GM19397 (cell line): ENCODE data around the gene SNPH.

Source experiments
- ATAC-seq: cut with Tn5 transposase; IDR thresholded peaks from one replicate; pipeline ENCODE4 v1.9.1; 2021; ENCODE audit warnings: mild to moderate bottlenecking, moderate library complexity; ENCODE audit not compliant: unreplicated experiment

SNPH gene

DNA sequence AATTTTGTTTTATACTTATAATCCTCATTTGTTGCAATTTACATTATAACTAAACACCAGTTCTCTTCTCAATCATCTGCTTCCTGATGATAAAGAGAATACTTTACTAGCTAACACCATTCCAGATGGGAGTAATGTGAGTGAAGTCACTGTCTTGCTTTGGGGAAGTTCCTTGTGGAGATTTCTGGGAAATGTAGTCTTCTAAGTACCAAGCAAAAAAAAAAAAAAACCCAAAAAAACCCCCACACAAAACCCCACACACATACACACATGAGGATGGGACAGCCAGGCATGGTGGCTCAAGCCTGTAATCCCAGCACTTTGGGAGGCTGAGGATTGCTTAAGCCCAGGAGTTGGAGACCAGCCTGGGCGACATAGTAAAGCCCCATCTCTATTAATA, 2.2 kb upstream of the SNPH start:
- ATAC-seq, result no peak

DNA sequence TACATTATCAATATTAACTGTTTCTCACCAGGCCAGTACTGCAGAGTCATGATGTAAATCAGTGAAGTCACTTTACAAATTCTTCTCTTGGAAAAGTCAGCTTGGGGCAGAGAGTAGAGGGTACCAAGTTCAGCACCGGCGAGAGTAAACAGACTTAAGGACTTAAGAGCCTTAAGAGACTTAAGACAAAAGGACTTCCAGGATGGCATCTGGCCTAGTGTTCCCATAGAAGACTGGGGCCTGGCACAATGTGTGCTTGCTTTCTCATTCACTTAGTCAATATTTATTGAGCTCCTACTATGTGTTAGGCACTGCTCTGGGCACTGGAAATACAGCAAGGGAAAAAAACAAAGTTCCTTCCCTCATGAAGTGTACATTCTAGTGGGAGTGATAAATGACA, 1.4 kb upstream of the SNPH start:
- ATAC-seq, result no peak

DNA sequence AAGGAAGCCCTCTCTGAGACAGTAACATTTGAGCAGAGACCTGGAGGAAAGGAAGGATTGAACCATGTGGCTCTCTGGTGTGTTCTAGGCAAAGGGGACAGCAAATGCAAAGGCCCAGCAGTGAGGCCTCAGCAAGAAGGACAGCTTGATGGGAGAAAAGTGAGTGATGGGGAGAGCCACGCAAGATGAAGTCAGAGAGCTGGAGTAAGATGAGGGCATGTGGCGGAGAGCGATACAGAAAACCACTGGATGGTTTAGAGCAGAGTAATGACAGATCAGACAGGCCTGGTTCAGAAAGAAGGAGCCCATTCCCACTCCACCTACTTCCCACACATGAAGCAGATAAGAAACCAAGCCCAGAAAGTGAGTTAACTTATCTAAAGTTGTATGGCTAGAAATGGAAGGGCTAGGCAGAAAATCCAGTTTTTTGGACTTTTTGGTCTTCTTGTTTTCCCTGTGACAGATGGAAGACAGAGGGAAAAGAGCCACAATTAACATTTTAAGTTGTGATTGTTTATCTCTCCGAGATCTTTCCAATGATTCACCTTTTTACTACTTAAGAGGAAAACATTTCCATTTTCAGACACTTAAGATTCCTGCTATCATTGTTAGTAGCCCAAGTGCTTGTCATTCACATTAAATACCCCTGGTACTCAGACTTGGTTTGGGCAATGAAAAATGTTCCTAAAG, 723 bp upstream of the SNPH start:
- ATAC-seq, result no peak

DNA sequence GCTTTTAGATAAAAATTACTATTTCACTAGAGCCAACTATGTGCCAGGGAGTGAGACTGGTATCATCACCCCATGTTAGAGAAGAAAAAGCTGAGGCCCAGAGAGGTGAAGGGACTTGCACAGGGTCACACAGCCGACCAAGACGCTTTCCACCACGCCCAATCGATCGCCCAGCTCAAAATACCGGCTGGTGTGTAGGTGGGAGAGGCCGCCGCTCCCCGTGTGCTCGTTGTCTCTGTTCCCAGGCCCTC, 253 bp upstream of the SNPH start:
- ATAC-seq, result no peak

DNA sequence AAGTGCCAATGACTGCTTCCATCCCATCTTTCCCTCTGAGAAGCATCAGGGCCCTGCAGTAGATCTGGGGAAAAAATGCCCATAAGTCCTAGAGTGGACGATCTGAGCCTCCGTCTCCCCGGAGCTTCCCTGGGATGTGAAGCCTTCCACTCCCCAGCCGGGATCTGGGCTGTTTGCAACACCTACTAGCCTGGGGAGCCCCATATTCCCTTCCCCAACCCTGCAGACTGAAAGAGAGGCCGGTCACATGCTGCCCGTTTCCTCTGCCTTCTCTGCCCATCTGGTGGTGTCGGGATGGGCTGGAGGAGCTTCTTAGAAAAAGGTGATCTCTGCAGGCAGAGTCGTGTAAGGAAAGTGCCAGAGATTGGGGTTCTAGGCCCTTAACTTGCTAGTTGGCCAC, 1.1 kb downstream of the SNPH start:
- ATAC-seq, result no peak

DNA sequence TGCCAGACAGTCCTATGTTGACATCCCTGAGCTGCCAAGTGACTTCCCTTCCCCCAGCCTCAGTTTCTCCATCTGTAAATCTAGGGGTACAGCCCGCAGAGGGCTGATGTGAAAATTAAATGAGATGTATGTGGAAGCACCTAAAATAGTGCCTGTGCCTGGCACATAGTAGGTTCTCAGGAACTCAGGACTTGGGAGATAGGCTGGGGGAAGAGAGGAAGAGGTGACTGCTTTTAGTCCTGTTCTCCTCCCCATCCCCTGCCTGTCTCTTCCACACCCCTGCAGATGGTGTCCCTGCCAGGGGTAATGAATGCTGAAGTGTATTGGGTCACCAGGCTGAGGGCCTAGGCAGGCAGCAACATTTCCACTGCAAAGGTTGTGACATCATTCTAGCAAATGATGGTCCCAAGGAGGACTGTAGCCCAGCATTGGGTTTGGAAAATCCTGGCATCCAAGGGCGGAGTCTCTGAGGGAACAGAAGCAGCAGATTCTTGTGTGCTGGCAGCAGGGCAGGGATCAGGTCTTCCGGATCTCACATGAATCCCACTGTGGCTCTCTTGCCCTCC, 1.8 kb downstream of the SNPH start:
- ATAC-seq, result no peak

DNA sequence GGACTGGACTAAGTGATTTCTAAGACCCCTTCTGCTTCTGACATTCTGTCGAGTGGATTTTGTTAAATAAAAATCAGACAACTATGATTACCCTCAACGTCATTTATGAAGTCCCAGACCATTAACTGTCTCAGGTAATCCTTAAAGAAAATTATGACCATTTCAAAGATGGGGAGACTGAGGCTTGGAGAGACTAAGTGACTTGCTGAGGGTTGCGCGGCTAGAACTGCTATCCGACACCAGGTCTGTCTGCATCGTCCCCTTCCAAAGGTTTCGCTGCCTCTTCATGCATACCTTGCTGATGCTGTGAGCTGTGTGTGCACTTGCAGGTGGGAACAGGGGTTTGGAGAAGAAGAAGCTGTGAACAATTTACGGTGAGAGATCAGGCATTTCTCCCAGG, 3.1 kb downstream of the SNPH start:
- ATAC-seq, result no peak

DNA sequence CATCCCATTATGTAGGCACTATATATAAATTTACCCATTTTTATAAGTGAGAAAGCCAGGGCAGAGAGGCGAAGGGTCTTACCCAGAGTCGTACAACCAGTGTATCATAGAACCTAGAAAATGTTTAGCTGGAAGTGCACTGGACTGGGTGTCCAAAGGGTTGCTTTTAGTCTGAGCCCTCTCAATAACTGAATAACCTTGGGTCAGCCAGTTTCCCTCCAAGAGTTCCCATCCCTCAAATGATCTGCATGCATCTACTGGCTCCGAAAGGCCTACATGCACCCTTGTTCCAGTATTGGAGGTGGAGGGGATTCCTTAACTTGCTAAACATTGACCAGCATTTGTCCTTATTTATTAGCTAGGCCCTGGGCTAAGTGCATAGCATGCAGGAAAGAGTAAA, 3.8 kb downstream of the SNPH start:
- ATAC-seq, result no peak

DNA sequence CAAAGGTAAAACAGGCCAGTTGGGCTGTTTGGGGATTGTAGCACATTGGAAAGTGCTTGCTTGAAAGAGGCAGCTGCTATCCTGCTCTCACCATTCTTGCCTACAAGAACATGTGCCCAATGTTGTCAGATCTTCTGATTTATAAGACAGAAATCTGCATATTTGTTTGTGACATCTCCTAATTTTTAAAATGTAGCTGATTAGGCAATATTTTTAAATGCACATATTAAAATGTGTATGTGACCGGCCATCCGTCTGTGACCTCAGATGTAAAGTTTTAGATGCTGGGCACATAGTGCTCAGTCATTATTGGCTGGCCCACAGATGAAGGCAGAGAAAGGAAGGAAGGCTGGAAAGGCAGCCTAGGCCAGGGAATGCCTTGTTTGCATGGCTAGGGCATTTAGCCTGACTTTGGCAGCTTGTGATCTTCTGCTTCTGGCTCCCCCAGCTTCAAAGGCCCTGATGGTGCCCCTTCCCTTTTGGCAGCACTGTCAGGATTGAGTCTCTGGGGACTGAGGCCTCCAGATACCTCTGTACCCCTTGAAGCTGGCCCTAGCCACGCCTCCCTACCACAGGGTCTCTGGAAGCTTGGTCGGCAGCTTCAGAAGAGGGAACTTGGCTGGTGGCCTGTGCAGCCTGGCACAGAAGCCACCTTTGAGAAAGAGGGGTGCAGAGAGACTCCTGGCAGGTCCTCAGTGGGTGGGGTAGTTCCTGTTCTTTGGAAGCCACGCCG, 6.4 kb downstream of the SNPH start:
- no peak for ATAC-seq

DNA sequence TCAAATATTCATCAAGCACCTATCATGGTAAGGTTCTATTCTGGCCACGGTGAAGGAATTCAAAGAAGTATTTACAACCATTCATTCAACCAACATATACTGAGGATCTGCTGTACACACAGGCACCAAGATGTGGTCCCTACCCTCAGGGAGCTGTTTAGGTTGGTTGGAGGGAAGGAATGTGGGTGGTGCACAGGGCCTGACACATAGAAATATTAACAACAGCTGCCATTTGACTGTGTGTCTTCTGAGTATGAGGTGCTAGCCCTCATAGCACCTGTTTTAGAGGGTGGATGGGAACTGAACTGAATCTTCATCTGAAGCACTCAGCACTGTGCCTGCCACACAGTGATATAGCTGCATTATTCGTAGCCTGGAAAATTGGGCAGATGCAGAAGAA, 7.3 kb downstream of the SNPH start:
- no peak for ATAC-seq

DNA sequence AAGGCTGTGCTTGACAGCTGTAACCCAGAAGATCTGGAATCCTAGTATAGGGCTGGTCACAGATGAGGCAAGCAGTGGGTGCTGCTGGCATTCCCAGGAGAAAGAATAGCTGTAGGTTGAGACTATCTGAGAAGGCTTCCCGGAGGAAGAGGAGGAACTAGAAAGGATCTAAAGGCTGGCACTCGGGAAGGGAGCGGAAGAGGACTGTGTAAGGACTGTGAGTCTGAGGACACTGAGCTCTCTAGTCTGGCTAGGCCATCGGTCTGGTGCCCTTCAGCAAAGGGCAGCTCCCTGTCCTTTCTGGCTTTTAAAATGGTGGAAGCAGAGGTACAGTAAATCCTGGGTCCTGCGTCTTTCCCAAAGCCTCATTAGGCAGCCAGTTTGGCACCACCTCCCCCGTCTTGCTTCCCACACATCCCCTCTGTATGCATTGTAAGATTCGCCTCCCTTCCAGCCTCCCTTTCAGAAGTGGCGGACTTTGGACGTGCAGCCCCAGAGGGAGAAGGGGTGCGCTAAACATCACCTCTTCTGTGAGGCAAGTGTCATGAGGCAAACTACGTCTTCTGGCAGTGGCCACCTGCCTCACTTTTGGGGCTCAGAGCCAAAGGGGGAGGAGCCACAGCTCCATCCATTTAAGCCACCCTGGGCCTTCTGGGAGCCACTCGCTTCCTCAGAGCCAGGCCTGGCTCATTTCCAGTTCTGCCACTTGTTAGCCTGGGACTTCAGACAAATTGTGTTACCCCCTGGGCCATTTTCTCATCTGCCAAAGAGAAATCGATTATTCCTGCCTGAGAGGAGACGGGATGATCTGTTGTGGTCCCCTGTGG, 8.6 kb downstream of the SNPH start:
- no peak for ATAC-seq

DNA sequence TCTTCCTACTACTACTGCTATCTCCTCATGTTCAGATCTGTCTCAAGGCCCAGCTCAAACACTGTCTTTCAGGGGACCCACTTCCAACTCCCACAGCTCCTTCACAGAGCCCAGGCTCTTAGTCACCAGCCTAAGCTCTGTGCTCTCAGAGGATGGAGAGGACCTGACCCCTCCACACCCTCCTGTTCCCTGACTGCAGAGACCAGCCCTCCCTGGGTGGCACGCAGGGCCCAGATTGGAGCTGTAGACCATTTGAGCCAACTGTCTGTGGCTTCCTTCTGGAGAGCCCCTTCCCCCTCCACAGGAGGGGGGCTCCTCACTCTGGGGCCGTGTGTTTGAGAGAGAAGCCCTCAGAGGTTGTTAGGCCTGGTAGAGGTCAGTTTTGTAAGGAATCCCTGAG, 9.8 kb downstream of the SNPH start:
- no peak for ATAC-seq

DNA sequence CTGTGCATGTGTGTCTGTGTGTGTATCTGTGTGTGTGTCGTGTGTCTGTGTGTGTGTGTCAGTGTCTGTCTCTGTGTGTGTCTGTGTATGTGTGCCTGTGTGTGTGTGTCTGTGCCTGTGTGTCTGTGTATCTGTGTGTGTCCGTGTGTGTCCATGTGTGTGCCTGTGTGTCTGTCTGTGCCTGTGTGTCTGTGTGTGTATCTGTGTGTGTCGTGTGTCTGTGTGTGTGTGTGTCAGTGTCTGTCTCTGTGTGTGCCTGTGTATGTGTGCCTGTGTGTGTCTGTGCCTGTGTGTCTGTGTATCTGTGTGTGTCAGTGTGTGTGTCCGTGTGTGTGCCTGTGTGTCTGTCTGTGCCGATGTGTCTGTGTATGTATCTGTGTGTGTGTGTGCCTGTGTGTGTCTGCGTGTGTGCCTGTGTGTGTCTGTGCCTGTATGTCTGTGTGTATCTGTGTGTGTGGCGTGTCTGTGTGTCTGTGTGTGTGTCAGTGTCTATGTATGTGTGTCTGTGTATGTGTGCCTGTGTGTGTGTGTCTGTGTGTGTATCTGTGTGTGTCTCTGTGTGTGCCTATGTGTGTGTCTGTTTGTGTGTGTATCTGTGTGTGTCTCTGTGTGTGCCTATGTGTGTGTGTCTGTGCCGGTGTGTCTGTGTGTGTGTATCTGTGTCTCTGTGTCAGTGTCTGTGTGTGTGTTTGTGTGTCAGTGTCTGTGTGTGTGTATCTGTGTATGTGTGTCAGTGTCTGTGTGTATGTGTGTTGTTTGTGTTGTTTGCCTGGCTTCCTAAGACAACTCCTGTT, 11.6 kb downstream of the SNPH start:
- no peak for ATAC-seq

DNA sequence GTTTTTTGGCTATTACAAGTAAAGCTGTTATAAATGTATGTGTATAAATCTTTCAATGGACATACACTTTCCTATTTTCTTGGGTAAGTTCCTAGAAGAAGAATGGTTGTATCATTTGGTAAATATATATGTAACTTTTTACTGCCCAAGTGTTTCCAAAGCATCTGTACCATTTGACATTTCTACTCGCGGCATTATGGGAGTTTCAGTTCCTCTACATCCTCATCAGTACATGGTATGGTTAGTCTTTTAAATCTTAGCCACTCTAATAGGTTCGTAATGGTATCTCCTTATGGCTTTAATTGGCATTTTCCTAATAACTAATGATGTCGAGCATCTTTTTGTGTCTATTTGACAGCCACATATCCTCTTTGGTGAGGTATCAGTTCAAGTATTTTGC, 12.9 kb downstream of the SNPH start:
- ATAC-seq, result no peak

DNA sequence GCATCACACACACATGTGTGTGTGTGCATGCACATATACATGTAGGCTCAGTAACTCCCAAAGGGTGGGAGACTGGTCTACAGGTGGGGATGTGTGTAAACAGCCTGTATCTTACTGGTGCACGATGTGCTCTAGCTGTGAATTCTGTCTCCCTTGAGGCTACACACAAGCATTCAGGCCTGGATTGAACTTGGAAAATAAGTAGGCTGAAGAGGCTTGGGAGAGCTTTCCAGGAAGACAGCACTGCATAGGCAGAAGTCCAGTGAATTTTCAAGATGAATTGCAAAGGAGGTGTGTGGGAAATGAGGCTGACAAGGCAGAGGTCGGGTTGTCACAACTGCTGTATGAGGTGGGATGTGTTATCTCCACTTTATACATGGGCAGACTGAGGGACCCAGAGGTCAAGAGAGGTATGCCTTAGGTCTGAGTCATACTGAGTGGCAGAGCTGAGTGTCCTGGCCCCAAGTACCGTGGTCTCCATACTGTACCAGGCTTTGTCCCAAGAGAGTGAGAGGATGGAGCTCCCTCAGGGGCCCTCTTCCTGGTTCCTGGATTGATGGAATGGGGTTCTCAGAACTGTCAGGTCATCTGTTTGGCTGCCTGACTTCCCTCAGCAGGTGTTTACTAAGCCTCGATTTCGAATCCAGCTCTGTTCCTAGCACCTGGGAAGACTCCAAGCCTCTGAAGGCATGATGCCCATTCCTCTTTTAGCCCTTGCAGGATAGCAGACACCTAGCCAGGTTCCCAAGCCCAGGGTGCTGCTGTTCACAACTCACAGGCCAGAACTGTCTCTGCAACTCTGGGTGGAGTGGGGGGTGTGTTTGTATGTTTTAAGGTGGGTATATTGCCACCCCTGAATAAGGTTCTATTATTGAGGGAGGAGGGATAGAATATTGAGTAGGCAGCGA, 14.4 kb downstream of the SNPH start:
- ATAC-seq, result no peak

DNA sequence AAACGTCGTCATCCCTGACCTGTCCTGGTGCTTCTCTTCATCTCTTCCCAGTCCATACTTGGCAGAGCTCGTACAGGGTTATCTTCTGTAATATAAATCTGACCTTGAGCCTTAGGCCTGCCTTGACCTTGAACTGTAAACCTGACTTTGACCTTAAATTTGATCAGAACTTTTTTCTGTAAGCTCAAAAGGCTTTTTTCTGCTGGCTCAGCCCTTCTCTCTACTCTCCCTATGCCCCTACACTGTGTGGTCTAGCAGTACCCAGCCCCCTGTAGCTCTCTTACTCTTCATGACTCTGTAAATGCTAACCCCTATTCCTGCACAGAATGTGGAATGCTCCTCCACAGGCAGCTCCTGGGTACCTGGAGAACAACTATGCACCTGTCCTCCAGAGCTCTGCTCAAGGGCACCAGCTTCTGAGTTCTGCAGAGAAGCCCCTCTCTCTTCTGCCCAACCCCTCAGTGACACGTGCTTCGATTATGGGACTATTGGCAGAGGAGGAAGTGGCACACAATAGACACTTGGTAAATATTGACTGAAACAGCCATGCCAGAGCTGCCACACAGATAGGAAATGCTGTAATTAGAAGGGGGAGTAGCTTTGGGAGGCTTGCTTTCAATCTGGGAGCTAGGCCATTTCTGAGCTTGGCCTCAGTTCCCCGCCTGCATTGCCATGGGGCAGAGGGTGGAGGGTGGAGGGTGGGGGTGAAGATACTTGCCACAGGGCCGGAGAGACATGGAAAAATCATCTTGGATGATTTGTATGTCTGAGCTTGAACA, 15.4 kb downstream of the SNPH start:
- no peak for ATAC-seq

DNA sequence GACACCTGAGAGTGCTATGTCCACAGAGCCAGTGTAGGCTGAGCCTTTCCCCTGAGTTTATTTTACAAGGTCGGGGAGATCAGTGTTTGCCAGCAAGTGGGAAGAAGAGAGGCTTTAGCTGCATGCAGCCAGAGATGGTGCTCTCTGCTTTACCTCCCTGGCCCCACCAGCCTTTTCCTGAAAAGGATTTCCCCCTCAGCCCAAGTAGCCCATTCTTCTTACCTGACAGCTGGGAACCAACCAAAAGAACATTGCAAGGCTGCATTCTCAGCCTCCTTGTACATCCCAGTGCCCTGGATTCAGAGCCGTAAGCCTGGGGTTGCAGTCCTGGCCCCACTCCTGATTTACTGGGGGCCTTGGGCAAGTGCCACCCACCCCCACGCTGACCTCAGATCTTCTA, 16.9 kb downstream of the SNPH start:
- no peak for ATAC-seq

DNA sequence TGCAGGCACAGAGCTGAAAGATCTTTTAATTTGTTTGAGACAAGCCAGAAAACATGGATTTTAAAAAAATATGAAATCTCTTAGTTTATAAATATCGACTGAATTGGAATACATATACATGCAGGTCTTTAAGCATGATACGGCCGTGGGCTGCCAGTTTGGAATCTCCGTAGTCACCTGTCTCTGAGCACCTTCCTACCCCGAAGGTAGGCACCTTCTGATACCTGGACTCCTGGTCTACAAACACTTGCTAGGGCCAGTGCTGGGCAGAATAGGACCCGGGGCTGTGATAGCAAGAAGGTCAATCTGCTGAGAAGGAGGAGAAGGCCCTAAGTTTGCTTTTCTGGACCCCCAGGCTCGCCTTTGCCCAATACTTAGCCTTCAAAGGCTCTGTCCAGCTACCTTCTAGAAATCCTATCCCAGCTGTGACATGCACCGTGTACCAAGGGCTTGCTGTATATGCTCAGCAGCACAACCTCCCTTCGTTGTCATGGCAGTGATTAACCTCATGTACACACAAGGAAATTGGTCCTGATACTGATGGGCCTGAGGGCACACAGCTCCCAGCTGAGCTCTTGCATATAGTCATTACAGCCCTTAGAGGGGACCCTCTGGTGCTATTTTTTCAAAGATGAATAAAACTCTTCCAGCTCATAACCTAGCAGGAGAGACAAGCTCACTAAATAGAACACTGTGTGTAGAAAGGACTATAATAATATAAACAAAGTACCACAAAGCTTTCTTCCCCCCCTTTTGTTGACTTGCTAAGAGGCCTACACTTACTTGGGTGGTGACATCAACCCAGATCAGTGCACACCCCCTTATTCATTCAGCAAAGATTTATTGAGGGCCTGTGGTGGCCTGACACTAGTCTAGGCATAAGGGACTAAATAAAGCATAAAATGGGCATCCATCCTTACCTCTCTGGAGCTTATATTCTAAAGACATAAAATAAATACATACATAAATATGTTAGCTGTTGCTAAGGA, 17.7 kb downstream of the SNPH start:
- ATAC-seq, result no peak
